Stimulated activated CD4-positive, alpha-beta T cell treated with anti-CD3 and anti-CD28 coated beads, Interleukin-15, amount 100 ng/mL, for 48 hours (primary cell): ENCODE measurements around the gene ADAD2.

Source experiments
- DNase-seq, 2 donors: peaks; one replicate each; pipeline ENCODE4 v3.0.0-alpha.2; 2020; ENCODE audit warnings: low read depth in 2 of 2

The ADAD2 gene

GRCh38 chr16:84190731-84191388 is at the start of gene ADAD2:
Gene ADAD2, plus strand, starts transcription at chr16:84191157. Its CDS starts 74 bp downstream, at chr16:84191231.
- no peak for DNase-seq

GRCh38 chr16:84143081-84143480 is 47.9 kb upstream of the ADAD2 start:
- no peak for DNase-seq

GRCh38 chr16:84143784-84144199 is 47.2 kb upstream of the ADAD2 start:
- DNase-seq: no peak

- DNase-seq: peak in 1 of 2 donors; percentile 20
Measured at GRCh38 chr16:84144209-84144858, 46.6 kb upstream of the ADAD2 start.

- DNase-seq: peak; percentile 83 to 90
Measured at GRCh38 chr16:84144859-84145639, 45.9 kb upstream of the ADAD2 start, which contains the start of the genes DNAAF1 and HSDL1. Gene DNAAF1, plus strand, starts transcription at chr16:84145308. Its CDS starts 133 bp downstream, at chr16:84145441. Gene HSDL1, minus strand, starts transcription at chr16:84145177. Its CDS starts 13,856 bp downstream, at chr16:84131321.

GRCh38 chr16:84150926-84151325 is 40.0 kb upstream of the ADAD2 start:
- DNase-seq: no peak

- DNase-seq: no peak
Measured at GRCh38 chr16:84153660-84154214, 37.2 kb upstream of the ADAD2 start.

- DNase-seq: no peak
Measured at GRCh38 chr16:84155226-84155625, 35.7 kb upstream of the ADAD2 start.

- no peak for DNase-seq
Measured at GRCh38 chr16:84155771-84156170, 35.2 kb upstream of the ADAD2 start.

- DNase-seq: no peak
Measured at GRCh38 chr16:84156342-84156784, 34.6 kb upstream of the ADAD2 start.

- no peak for DNase-seq
Measured at GRCh38 chr16:84159007-84159406, 31.9 kb upstream of the ADAD2 start.

- no peak for DNase-seq
Measured at GRCh38 chr16:84159800-84160199, 31.2 kb upstream of the ADAD2 start.

GRCh38 chr16:84161037-84161436 is 29.9 kb upstream of the ADAD2 start:
- no peak for DNase-seq

- DNase-seq: no peak
Measured at GRCh38 chr16:84161801-84162200, 29.2 kb upstream of the ADAD2 start.

- DNase-seq: no peak
Measured at GRCh38 chr16:84165746-84166145, 25.2 kb upstream of the ADAD2 start.

GRCh38 chr16:84166796-84167695 is 23.9 kb upstream of the ADAD2 start:
- peak in 1 of 2 donors; percentile 21 for DNase-seq

GRCh38 chr16:84169765-84170310 is 21.1 kb upstream of the ADAD2 start:
- DNase-seq: no peak

GRCh38 chr16:84174396-84174795 is 16.6 kb upstream of the ADAD2 start:
- no peak for DNase-seq

GRCh38 chr16:84175350-84176081 is 15.4 kb upstream of the ADAD2 start:
- DNase-seq: peak; percentile 33 to 47
